Measurements from ENCODE around the gene SFXN4.

SFXN4 gene

DNA sequence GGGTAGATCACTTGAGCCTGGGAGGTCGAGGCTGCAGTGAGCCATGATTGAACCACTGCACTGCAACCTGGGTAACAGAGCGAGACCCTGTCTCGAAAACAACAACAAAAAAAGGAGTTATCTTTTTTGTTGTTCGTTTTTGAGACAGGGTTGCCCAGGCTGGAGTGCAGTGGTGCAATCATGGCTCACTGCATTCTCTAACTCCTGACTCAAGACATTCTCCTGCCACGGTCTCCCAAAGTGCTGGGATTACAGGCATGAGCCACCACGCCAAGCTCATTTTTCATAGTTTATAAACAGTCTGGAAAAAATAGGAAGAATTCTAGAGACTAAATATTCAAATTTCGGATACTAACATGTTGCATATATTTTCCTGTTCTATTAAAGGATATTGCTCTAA lies 29.4 kb downstream of the SFXN4 start:
- no peak for TF ChIP-seq ZFP3 (CRISPR knock-in tag; IDR thresholded peaks at IDR 0.05)
- TF ChIP-seq, protein P1, sequence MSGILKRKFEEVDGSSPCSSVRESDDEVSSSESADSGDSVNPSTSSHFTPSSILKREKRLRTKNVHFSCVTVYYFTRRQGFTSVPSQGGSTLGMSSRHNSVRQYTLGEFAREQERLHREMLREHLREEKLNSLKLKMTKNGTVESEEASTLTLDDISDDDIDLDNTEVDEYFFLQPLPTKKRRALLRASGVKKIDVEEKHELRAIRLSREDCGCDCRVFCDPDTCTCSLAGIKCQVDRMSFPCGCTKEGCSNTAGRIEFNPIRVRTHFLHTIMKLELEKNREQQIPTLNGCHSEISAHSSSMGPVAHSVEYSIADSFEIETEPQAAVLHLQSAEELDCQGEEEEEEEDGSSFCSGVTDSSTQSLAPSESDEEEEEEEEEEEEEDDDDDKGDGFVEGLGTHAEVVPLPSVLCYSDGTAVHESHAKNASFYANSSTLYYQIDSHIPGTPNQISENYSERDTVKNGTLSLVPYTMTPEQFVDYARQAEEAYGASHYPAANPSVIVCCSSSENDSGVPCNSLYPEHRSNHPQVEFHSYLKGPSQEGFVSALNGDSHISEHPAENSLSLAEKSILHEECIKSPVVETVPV (CRISPR knock-in tag; IDR thresholded peaks at IDR 0.05): no peak
- TF ChIP-seq SNAI2 (CRISPR knock-in tag; IDR thresholded peaks at IDR 0.05): no peak
- no peak for TF ChIP-seq ISL1 (CRISPR knock-in tag; IDR thresholded peaks at IDR 0.05)

GRCh38 chr10:119135513-119135881 lies 30.0 kb downstream of the SFXN4 start:
- ATAC-seq: no peak
- TF ChIP-seq ZC3H10 (CRISPR knock-in tag; IDR thresholded peaks at IDR 0.05): no peak
- TF ChIP-seq OSR1 (CRISPR knock-in tag; IDR thresholded peaks at IDR 0.05): no peak
- TF ChIP-seq, protein P2, sequence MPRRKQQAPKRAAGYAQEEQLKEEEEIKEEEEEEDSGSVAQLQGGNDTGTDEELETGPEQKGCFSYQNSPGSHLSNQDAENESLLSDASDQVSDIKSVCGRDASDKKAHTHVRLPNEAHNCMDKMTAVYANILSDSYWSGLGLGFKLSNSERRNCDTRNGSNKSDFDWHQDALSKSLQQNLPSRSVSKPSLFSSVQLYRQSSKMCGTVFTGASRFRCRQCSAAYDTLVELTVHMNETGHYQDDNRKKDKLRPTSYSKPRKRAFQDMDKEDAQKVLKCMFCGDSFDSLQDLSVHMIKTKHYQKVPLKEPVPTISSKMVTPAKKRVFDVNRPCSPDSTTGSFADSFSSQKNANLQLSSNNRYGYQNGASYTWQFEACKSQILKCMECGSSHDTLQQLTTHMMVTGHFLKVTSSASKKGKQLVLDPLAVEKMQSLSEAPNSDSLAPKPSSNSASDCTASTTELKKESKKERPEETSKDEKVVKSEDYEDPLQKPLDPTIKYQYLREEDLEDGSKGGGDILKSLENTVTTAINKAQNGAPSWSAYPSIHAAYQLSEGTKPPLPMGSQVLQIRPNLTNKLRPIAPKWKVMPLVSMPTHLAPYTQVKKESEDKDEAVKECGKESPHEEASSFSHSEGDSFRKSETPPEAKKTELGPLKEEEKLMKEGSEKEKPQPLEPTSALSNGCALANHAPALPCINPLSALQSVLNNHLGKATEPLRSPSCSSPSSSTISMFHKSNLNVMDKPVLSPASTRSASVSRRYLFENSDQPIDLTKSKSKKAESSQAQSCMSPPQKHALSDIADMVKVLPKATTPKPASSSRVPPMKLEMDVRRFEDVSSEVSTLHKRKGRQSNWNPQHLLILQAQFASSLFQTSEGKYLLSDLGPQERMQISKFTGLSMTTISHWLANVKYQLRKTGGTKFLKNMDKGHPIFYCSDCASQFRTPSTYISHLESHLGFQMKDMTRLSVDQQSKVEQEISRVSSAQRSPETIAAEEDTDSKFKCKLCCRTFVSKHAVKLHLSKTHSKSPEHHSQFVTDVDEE (CRISPR knock-in tag; IDR thresholded peaks at IDR 0.05): no peak
- no peak for TF ChIP-seq ZNF70 (CRISPR knock-in tag; IDR thresholded peaks at IDR 0.05)

More for the DNA sequence above, 29.4 kb downstream of the SFXN4 start:
- ATAC-seq: no peak

- no peak for ATAC-seq
- no peak for TF ChIP-seq ZC3H10 (CRISPR knock-in tag; IDR thresholded peaks at IDR 0.05)
- TF ChIP-seq, protein P2 (CRISPR knock-in tag; IDR thresholded peaks at IDR 0.05): no peak
- no peak for TF ChIP-seq TCF4 (CRISPR knock-in tag; IDR thresholded peaks at IDR 0.05; ENCODE audit: borderline replicate concordance)
- TF ChIP-seq ZFP30 (CRISPR knock-in tag; IDR thresholded peaks at IDR 0.05): no peak
- TF ChIP-seq SNAI2 (CRISPR knock-in tag; IDR thresholded peaks at IDR 0.05): no peak
- TF ChIP-seq RARB (CRISPR knock-in tag; IDR thresholded peaks at IDR 0.05): no peak
- TF ChIP-seq ARNTL (CRISPR knock-in tag; IDR thresholded peaks at IDR 0.05; ENCODE audit: borderline replicate concordance, low read depth): no peak
Observed at GRCh38 chr10:119133949-119134348, 31.6 kb downstream of the SFXN4 start.

DNA sequence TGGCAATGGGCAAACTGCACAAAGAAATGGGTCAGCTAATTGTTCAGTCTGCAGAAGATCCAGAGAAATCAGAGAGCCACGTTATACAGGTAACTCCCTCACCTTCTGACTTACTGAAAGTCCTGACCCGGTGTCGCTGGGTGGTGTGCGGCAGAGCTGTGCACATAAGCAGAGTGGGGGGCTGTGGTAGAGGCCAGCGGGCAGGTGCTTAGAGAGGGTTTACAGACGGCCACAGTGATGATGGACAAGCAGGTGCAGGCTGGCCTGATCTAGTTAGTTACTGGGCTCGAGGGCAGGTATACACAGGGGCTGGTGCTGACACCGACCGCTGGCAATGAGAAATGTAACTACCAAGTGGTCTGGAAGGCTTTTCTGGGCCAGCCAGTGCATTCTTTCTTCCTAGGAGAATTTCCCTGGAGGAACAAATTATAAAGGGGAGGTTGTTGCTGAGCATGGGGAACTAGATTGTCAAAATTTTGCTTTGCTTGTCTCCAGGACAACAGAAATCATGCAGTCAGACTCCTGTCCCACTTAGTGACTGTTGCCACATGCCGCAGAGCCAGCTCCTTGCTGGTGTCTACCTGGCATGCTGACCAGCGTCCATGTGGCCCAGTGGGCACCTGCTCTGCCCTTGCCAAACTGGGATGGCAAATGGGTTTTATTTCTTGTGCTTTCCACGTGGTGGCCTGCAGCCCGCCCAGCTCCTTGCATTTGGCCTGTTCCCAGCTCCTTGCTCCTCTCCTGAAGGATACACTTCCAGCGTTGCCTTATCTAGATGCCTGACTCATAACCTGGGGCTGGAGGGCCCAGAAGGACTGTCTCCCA lies 32.8 kb downstream of the SFXN4 start:
- ATAC-seq: no peak
- TF ChIP-seq CSDC2 (CRISPR knock-in tag; IDR thresholded peaks at IDR 0.05): no peak
- TF ChIP-seq, protein P2 (CRISPR knock-in tag; IDR thresholded peaks at IDR 0.05): no peak
- no peak for TF ChIP-seq ARNTL (CRISPR knock-in tag; IDR thresholded peaks at IDR 0.05; ENCODE audit: borderline replicate concordance, low read depth)
- TF ChIP-seq TCF4 (CRISPR knock-in tag; IDR thresholded peaks at IDR 0.05; ENCODE audit: borderline replicate concordance): no peak
- no peak for TF ChIP-seq ESRRG (CRISPR knock-in tag; IDR thresholded peaks at IDR 0.05)
- TF ChIP-seq ISL1 (CRISPR knock-in tag; IDR thresholded peaks at IDR 0.05): no peak
- no peak for TF ChIP-seq TOX (CRISPR knock-in tag; IDR thresholded peaks at IDR 0.05; ENCODE audit: borderline replicate concordance)
- TF ChIP-seq ZNF70 (CRISPR knock-in tag; IDR thresholded peaks at IDR 0.05): no peak
- no peak for TF ChIP-seq RARB (CRISPR knock-in tag; IDR thresholded peaks at IDR 0.05)
- no peak for TF ChIP-seq POU6F1 (CRISPR knock-in tag; IDR thresholded peaks at IDR 0.05; ENCODE audit: borderline replicate concordance, low read depth)
- TF ChIP-seq PPARA (CRISPR knock-in tag; IDR thresholded peaks at IDR 0.05; ENCODE audit: borderline replicate concordance): no peak
- TF ChIP-seq ZFP3 (CRISPR knock-in tag; IDR thresholded peaks at IDR 0.05): no peak
- TF ChIP-seq ZNF565 (CRISPR knock-in tag; conservative IDR thresholded peaks at IDR 0.05; ENCODE audit: low read depth): no peak
- no peak for TF ChIP-seq BACH2 (CRISPR knock-in tag; IDR thresholded peaks at IDR 0.05; ENCODE audit: borderline replicate concordance)
- TF ChIP-seq SNAI2 (CRISPR knock-in tag; IDR thresholded peaks at IDR 0.05): no peak
- TF ChIP-seq, protein P3, sequence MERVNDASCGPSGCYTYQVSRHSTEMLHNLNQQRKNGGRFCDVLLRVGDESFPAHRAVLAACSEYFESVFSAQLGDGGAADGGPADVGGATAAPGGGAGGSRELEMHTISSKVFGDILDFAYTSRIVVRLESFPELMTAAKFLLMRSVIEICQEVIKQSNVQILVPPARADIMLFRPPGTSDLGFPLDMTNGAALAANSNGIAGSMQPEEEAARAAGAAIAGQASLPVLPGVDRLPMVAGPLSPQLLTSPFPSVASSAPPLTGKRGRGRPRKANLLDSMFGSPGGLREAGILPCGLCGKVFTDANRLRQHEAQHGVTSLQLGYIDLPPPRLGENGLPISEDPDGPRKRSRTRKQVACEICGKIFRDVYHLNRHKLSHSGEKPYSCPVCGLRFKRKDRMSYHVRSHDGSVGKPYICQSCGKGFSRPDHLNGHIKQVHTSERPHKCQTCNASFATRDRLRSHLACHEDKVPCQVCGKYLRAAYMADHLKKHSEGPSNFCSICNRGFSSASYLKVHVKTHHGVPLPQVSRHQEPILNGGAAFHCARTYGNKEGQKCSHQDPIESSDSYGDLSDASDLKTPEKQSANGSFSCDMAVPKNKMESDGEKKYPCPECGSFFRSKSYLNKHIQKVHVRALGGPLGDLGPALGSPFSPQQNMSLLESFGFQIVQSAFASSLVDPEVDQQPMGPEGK (CRISPR knock-in tag; IDR thresholded peaks at IDR 0.05; ENCODE audit: borderline replicate concordance): no peak
